ENCODE results near the gene TSPAN4. TPM values are rescaled to one million over a fixed set of nuclear protein-coding genes. Genes with fewer than 3 reads are reported as not detected.
A peak's percentile ranks its signal among the peaks of the same experiment; 100 is the strongest.

TSPAN4 gene
- total RNA-seq, 6 experiments from 2014 or later, result 193 to 267 (median 212) TPM

DNA sequence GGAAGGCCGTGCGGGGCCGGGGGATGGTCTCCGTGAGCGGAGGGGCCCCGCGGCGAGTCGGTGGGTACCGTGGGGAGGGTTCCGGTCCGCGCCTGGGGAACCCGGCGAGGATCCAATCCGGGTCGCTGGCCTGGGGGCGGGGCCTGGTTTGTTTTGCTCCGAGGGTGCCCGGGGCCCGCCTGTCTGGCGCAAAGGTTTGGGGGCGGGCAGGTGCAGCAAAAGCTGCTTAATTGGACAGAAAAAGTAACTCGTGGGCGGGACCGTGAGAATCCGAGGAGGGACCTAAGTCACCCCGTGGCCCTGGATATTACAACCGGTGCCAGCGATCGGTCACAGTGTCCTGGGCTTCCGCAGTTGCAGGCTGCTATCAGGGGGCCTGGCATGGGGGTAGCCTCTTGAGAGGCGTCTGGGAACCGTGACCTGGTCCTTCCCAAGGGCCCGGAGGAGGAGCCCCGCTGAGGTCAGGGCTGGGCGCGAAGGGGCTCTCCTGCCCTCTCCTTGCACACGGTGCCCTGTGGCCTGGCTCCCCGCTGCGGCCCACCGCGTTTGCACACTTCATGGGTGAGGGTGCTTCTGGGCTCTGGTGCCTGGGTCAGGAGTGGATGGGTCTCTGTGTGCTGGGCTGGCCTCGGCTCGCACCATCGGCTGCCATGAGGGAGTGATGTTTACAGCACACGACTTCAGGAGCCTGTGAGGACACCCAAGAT, 22.6 kb upstream of the TSPAN4 start:
- H3K27ac Mint-ChIP-seq, result peak overlapping the region; percentile 70
- H3K36me3 Mint-ChIP-seq (ENCODE audit: low read depth), result peaks cover 3% of the 10 kb centered on the region; the same call in 1 of the 2 replicates
- peak overlapping the region; percentile 90 for H3K4me3 Mint-ChIP-seq
- H3K4me1 Mint-ChIP-seq (ENCODE audit: low read depth), result peaks cover 17% of the 10 kb centered on the region
- no peaks in the 10 kb centered on the region for H3K9me3 Mint-ChIP-seq
- peak; percentile 64 for DNase-seq
- peaks cover 10% of the 10 kb centered on the region; the same call in 1 of the 2 replicates for H3K27me3 Mint-ChIP-seq (ENCODE audit: insufficient read depth)
- TF ChIP-seq, protein P1, sequence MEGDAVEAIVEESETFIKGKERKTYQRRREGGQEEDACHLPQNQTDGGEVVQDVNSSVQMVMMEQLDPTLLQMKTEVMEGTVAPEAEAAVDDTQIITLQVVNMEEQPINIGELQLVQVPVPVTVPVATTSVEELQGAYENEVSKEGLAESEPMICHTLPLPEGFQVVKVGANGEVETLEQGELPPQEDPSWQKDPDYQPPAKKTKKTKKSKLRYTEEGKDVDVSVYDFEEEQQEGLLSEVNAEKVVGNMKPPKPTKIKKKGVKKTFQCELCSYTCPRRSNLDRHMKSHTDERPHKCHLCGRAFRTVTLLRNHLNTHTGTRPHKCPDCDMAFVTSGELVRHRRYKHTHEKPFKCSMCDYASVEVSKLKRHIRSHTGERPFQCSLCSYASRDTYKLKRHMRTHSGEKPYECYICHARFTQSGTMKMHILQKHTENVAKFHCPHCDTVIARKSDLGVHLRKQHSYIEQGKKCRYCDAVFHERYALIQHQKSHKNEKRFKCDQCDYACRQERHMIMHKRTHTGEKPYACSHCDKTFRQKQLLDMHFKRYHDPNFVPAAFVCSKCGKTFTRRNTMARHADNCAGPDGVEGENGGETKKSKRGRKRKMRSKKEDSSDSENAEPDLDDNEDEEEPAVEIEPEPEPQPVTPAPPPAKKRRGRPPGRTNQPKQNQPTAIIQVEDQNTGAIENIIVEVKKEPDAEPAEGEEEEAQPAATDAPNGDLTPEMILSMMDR (IDR thresholded peaks at IDR 0.05), result no peak

- Mint-ChIP-seq H3K4me3 (peak overlapping the region; percentile 90), H3K9me3 (no peaks in the 10 kb centered on the region), H3K4me1 (ENCODE audit: low read depth) (peaks cover 17% of the 10 kb centered on the region), H3K27me3 (ENCODE audit: insufficient read depth) (peaks cover 6% of the 10 kb centered on the region; the same call in 1 of the 2 replicates), H3K27ac (peak overlapping the region; percentile 71), H3K36me3 (ENCODE audit: low read depth) (peaks cover 6% of the 10 kb centered on the region; the same call in 1 of the 2 replicates)
- TF ChIP-seq, protein P1 (IDR thresholded peaks at IDR 0.05), result 0 out of 2 replicates have a peak, but pooled peaks have one; percentile 11
- DNase-seq, result peak; percentile 76
Measured at GRCh38 chr11:820655-821511, 21.8 kb upstream of the TSPAN4 start.

DNA sequence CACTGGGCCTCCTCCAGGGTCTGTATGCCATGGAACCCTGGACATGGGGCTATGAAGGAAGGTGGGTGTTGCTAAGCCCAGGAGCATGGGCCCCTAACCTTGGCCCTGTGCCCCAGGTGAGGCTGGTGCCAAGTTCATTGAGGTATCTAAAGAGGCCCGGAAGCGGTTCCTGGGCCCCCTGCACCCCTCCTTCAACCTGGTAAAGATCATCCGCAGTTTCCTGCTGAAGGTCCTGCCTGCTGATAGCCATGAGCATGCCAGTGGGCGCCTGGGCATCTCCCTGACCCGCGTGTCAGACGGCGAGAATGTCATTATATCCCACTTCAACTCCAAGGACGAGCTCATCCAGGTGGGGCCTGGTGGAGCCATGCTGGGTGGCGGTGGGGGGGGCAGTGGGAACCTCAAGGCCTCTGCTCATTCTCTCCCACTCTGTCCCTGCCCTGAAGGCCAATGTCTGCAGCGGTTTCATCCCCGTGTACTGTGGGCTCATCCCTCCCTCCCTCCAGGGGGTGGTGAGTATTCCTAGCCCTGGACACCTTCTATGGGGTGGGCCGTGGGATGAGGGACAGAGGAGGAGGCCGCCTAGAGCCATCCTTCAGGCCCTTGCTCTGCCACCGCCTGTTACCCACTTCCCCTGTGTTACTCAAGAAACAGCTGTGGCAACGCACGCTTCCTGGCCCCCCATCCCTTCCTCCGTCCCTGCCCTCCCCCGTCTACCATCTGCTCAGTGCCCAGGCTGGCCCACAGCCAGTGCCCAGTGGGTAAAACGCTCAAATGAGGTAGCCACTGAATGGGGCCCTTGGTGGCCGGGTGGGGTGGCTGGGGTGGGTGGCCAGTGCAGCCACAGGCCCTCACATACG, 20.9 kb upstream of the TSPAN4 start:
- H3K4me3 Mint-ChIP-seq, result peak overlapping the region; percentile 90
- DNase-seq, result no peak
- TF ChIP-seq, protein P1 (IDR thresholded peaks at IDR 0.05), result no peak
- H3K4me1 Mint-ChIP-seq (ENCODE audit: low read depth), result peaks cover 17% of the 10 kb centered on the region
- peaks cover 5% of the 10 kb centered on the region for H3K27me3 Mint-ChIP-seq (ENCODE audit: insufficient read depth)
- H3K36me3 Mint-ChIP-seq (ENCODE audit: low read depth), result peaks cover 6% of the 10 kb centered on the region; the same call in 1 of the 2 replicates
- H3K27ac Mint-ChIP-seq, result peak overlapping the region; percentile 71; the same call in 1 of the 2 replicates
- H3K9me3 Mint-ChIP-seq, result no peaks in the 10 kb centered on the region

- Mint-ChIP-seq H3K9me3 (no peaks in the 10 kb centered on the region), H3K27me3 (ENCODE audit: insufficient read depth) (peaks cover 15% of the 10 kb centered on the region), H3K36me3 (ENCODE audit: low read depth) (peaks cover 6% of the 10 kb centered on the region; the same call in 1 of the 2 replicates), H3K27ac (no peak overlapping the region), H3K4me1 (ENCODE audit: low read depth) (peaks cover 12% of the 10 kb centered on the region), H3K4me3 (no peak overlapping the region)
- TF ChIP-seq, protein P1 (IDR thresholded peaks at IDR 0.05), result no peak
- no peak for DNase-seq
Measured at GRCh38 chr11:823441-824291, 19.0 kb upstream of the TSPAN4 start.
